GM12878 (cell line): Measurements from ENCODE around the gene KIF6. TPM values are rescaled to one million over a fixed set of nuclear protein-coding genes. Genes with fewer than 3 reads are reported as not detected.
A peak's percentile ranks its signal among the peaks of the same experiment; 100 is the strongest.

Source experiments
- ATAC-seq: fragments of 200-7000 bp; cut with Tn5 transposase; 3 replicates; pipeline ENCODE4 v1.9.1; 2020; ENCODE audit warnings: mild to moderate bottlenecking, moderate library complexity
- Bru-seq: library from RNA; stranded (reverse); fragments of 400-500 nt; gene quantifications from one replicate; lab custom pipeline; 2021; lab: Mats Ljungman, UMichigan
- BruChase-seq, 2 experiments: library from RNA; stranded (reverse); fragments of 400-500 nt; gene quantifications; one replicate each; lab custom pipeline; 2021; lab: Mats Ljungman, UMichigan
- BruUV-seq: library from RNA; stranded (reverse); fragments of 400-500 nt; replicated peaks from 2 replicates; lab custom pipeline; 2021; lab: Mats Ljungman, UMichigan
- CTCF ChIA-PET: fragments of 300-600 bp; sonication (Branson Sonifier 250); formaldehyde crosslinking; extraction: SDS; loops from one replicate; lab custom pipeline; 2021; ENCODE audit warnings: inconsistent platforms; lab: Yijun Ruan, JAX
- POLR2A ChIA-PET: fragments of 350-600 bp; formaldehyde crosslinking; extraction: SDS; loops from one replicate; lab custom pipeline; 2021; ENCODE audit warnings: inconsistent platforms; lab: Charles Lee
- RAD21 ChIA-PET: fragments of 300-600 bp; sonication (Branson Sonifier 250); formaldehyde crosslinking; loops from one replicate; lab custom pipeline; 2023; ENCODE audit warnings: antibody characterized with exemption; ENCODE audit not compliant: unreplicated experiment; lab: Charles Lee
- SMC1A ChIA-PET: fragments of 300-600 bp; sonication (Branson Sonifier 250); formaldehyde crosslinking; loops from one replicate; lab custom pipeline; 2023; ENCODE audit not compliant: unreplicated experiment, uncharacterized antibody; lab: Charles Lee
- DNase-seq: peaks from one replicate; pipeline ENCODE4 v3.0.0-alpha.2; 2011; ENCODE audit warnings: low read depth, low spot score
- FAIRE-seq: peaks from 3 replicates; lab custom pipeline; 2011; peaks lifted over from hg19 to GRCh38; lab: Jason Lieb, UNC
- H2AFZ ChIP-seq: 2 replicates; pipeline ENCODE4 v1.6.0; 2011; ENCODE audit warnings: low read depth, low read length, control low read depth; ENCODE audit not compliant: control insufficient read depth
- H3K27ac ChIP-seq: 2 replicates; pipeline ENCODE4 v1.5.1; 2011; ENCODE audit warnings: control low read depth; ENCODE audit not compliant: control insufficient read depth, insufficient read depth
- H3K27me3 ChIP-seq, 2 experiments: replicated peaks in 1 of 2; 2 replicates each; pipeline versions ENCODE4 v1.6.0 to v1.6.1; 2011; ENCODE audit warnings: low read length in 1 of 2; ENCODE audit not compliant: control insufficient read depth in 2 of 2, insufficient read depth in 2 of 2
- H3K36me3 ChIP-seq, 2 experiments: 2 replicates each; pipeline ENCODE4 v1.5.1; 2011; ENCODE audit warnings: low read length in 1 of 2; ENCODE audit not compliant: control insufficient read depth in 2 of 2, insufficient read depth in 2 of 2
- H3K4me1 ChIP-seq: 2 replicates; pipeline ENCODE4 v1.6.1; 2011; ENCODE audit warnings: mild to moderate bottlenecking, low read length, moderate library complexity, mixed read lengths; ENCODE audit not compliant: control insufficient read depth, insufficient read depth
- H3K4me2 ChIP-seq: 2 replicates; pipeline ENCODE4 v1.6.0; 2011; ENCODE audit warnings: control low read depth; ENCODE audit not compliant: control insufficient read depth, insufficient read depth
- H3K4me3 ChIP-seq: fragments of 200-600 bp; sonication (generic); 2 replicates; pipeline ENCODE4 v1.5.1; 2016
- H3K79me2 ChIP-seq: 2 replicates; pipeline ENCODE4 v1.6.0; 2011; ENCODE audit warnings: low read length; ENCODE audit not compliant: control insufficient read depth, insufficient read depth
- H3K9ac ChIP-seq: 2 replicates; pipeline ENCODE4 v1.8.0; 2011; ENCODE audit warnings: low read length, control low read depth, mixed read lengths; ENCODE audit not compliant: control insufficient read depth, insufficient read depth
- H3K9me3 ChIP-seq: replicated peaks from 3 replicates; pipeline ENCODE4 v1.5.1; 2011; ENCODE audit warnings: mild to moderate bottlenecking, low read length; ENCODE audit not compliant: control insufficient read depth, insufficient read depth
- H4K20me1 ChIP-seq: 2 replicates; pipeline ENCODE4 v1.6.0; 2011; ENCODE audit not compliant: control insufficient read depth, insufficient read depth
- ASH2L ChIP-seq: fragments of 300-600, 200-600 bp; sonication (generic); IDR thresholded peaks from 2 replicates; pipeline ENCODE4 v1.6.1; 2017; ENCODE audit warnings: low read depth, mild to moderate bottlenecking, borderline replicate concordance
- CBFB ChIP-seq: IDR thresholded peaks from 2 replicates; pipeline ENCODE4 v1.6.1; 2016; ENCODE audit warnings: antibody characterized with exemption, low read depth
- ESRRA ChIP-seq: IDR thresholded peaks from 2 replicates; pipeline ENCODE4 v1.6.1; 2012; ENCODE audit warnings: mild to moderate bottlenecking, low read length, improper control_type of control experiment
- IKZF2 ChIP-seq, 2 experiments: fragments of 450-650 bp; IDR thresholded peaks; 2 replicates each; pipeline ENCODE4 v1.6.1; 2017; ENCODE audit warnings: mild to moderate bottlenecking in 2 of 2, moderate library complexity in 2 of 2
- NR2C2 ChIP-seq: IDR thresholded peaks from 2 replicates; pipeline ENCODE4 v1.6.1; 2011; ENCODE audit warnings: borderline replicate concordance, low read depth; ENCODE audit not compliant: control insufficient read depth, insufficient read length
- SMARCA5 ChIP-seq: fragments of 450-650 bp; IDR thresholded peaks from 2 replicates; pipeline ENCODE4 v1.6.1; 2017; ENCODE audit warnings: mild to moderate bottlenecking
- YBX1 ChIP-seq: fragments of 450-650 bp; IDR thresholded peaks from 2 replicates; pipeline ENCODE4 v1.6.1; 2016; ENCODE audit warnings: antibody characterized with exemption
- ZNF24 ChIP-seq: fragments of 450-650 bp; IDR thresholded peaks from 2 replicates; pipeline ENCODE4 v1.6.1; 2017; ENCODE audit warnings: antibody characterized with exemption, mild to moderate bottlenecking
- WGBS: methylation state at CpG from one replicate; pipeline ENCODE4 v1.1.6; 2016; ENCODE audit warnings: low lambda C conversion rate; ENCODE audit not compliant: insufficient replicate concordance, insufficient coverage; ENCODE audit errors: missing lambda C conversion rate; 5-methylcytosine and 5-hydroxymethylcytosine counted together
- in situ Hi-C: fragments of 300-500 bp; cut with MboI; formaldehyde crosslinking; loops from 9 replicates; pipeline ENCODE4 v1.14.3; 2018; ENCODE audit warnings: mixed read lengths
- intact Hi-C: fragments of 100-400 bp; cut with micrococcal nuclease; formaldehyde crosslinking; loops from one replicate; pipeline ENCODE4 v1.14.2; 2022; ENCODE audit not compliant: unreplicated experiment
- long read RNA-seq, 2 experiments: library from polyadenylated mRNA; unstranded; transcript quantifications; one replicate each; pipeline ENCODE4 v2.0.0, GENCODE V29; 2019 to 2020
- polyA minus RNA-seq, 3 experiments: library from RNA; depleted of rRNA, polyadenylated mRNA; stranded (reverse); fragments of >200 nt; gene quantifications; 2 replicates each; pipeline ENCODE4 v1.2.3, GENCODE V29; 2011
- polyA plus RNA-seq, 11 experiments: library from polyadenylated mRNA; depleted of rRNA in 4 of 11; unstranded in 6 of 11; stranded (reverse) in 5 of 11; fragments of >200 nt; fragmentation: Nextera tagmentation in 4 of 11; fragmentation: Illumina TruSeq in 1 of 11; extraction: Ambion mirVana in 4 of 11; extraction: Trizol in 1 of 11; gene quantifications; 1 replicate in 1 of 11; 2 replicates in 10 of 11; pipeline versions ENCODE4 v1.2.1 to v1.2.3, GENCODE V29; 2011 to 2016; ENCODE audit warnings: inconsistent platforms in 2 of 11, missing spikeins in 2 of 11, low read depth in 1 of 11
- total RNA-seq, 4 experiments: library from RNA; depleted of rRNA in 3 of 4; stranded (reverse); fragments of >200 nt in 3 of 4; fragmentation: Illumina TruSeq in 1 of 4; extraction: Trizol in 1 of 4; gene quantifications; 2 replicates each; pipeline versions ENCODE4 v1.2.1 to v1.2.3, GENCODE V29; 2013 to 2021
- TF ChIP-seq, protein P1 (sequence below): fragments of 450-650 bp; IDR thresholded peaks from 2 replicates; pipeline ENCODE4 v1.6.1; 2017; ENCODE audit warnings: borderline replicate concordance
- TF ChIP-seq, protein P2 (sequence below): IDR thresholded peaks from 2 replicates; pipeline ENCODE4 v1.6.1; 2011; ENCODE audit warnings: low read depth, low read length, improper control_type of control experiment, borderline replicate concordance
- TF ChIP-seq, protein P3 (sequence below): IDR thresholded peaks from 2 replicates; pipeline ENCODE4 v1.6.1; 2011; ENCODE audit warnings: borderline replicate concordance, low read depth, mild to moderate bottlenecking, moderate library complexity, low read length; ENCODE audit not compliant: insufficient read depth, poor library complexity, severe bottlenecking

KIF6 gene, protein sequence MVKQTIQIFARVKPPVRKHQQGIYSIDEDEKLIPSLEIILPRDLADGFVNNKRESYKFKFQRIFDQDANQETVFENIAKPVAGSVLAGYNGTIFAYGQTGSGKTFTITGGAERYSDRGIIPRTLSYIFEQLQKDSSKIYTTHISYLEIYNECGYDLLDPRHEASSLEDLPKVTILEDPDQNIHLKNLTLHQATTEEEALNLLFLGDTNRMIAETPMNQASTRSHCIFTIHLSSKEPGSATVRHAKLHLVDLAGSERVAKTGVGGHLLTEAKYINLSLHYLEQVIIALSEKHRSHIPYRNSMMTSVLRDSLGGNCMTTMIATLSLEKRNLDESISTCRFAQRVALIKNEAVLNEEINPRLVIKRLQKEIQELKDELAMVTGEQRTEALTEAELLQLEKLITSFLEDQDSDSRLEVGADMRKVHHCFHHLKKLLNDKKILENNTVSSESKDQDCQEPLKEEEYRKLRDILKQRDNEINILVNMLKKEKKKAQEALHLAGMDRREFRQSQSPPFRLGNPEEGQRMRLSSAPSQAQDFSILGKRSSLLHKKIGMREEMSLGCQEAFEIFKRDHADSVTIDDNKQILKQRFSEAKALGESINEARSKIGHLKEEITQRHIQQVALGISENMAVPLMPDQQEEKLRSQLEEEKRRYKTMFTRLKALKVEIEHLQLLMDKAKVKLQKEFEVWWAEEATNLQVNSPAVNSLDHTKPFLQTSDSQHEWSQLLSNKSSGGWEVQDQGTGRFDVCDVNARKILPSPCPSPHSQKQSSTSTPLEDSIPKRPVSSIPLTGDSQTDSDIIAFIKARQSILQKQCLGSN
- 0.52 and 1.2 TPM in 2 replicates for total RNA-seq (2013; cell fraction: nucleolus; rRNA removed)
- total RNA-seq (2014; rRNA removed) = 0.11 and 0.28 TPM in 2 replicates
- 0.09 and 0.23 TPM in 2 replicates for total RNA-seq (2014; rRNA removed; fragmentation: Illumina TruSeq; extraction: Trizol)
- 0.28 and 0.35 TPM in 2 replicates for total RNA-seq (2021)
- polyA plus RNA-seq (2011; ENCODE audit: low read depth) = not detected
- polyA plus RNA-seq (2011; rRNA removed) = 0.76 and 0.82 TPM in 2 replicates
- polyA plus RNA-seq (2011; cell fraction: cytosol; rRNA removed) = 0.48 and 0.73 TPM in 2 replicates
- polyA plus RNA-seq (2011; cell fraction: nucleus; rRNA removed) = 0.84 and 0.99 TPM in 2 replicates
- polyA plus RNA-seq (2012) = 0.07 and 0.13 TPM in 2 replicates
- polyA plus RNA-seq (2014; fragmentation: Illumina TruSeq; extraction: Trizol) = 0.33 and 0.35 TPM in 2 replicates
- polyA plus RNA-seq (2014; fragmentation: Nextera tagmentation; extraction: Ambion mirVana) = under 1 TPM; 0.09 to 0.18 TPM
- polyA plus RNA-seq (2014; rRNA removed) = 0.06 and 0.12 TPM in 2 replicates
- polyA plus RNA-seq (2016; fragmentation: Nextera tagmentation; extraction: Ambion mirVana) = 1 to 10 TPM in 1 of 2 experiments, under 1 TPM in 1; 0.46 to 1.0 TPM
- polyA minus RNA-seq (2011; rRNA and poly(A)+ RNA removed) = 1.4 and 2.1 TPM in 2 replicates
- polyA minus RNA-seq (2011; cell fraction: cytosol; rRNA and poly(A)+ RNA removed) = 0.73 TPM in 1 of 2 replicates, not detected in the other
- polyA minus RNA-seq (2011; cell fraction: nucleus; rRNA and poly(A)+ RNA removed) = 1.9 and 2.5 TPM in 2 replicates
- percentile 35 among the genes with signal in this experiment for Bru-seq, nascent RNA
- percentile 27 among the genes with signal in this experiment for BruChase-seq, experiment 1, labeled RNA remaining after a 6-hour chase
- percentile 30 among the genes with signal in this experiment for BruChase-seq, experiment 2, labeled RNA remaining after a 2-hour chase
- long read RNA-seq, experiment 1, partial matches to known transcripts = 0 of 3 reads
- long read RNA-seq, experiment 1, other reads (novel, unspliced or antisense) = 3 of 3 reads
- long read RNA-seq, experiment 2, full-length matches to known transcripts = 1 of 6 reads
- long read RNA-seq, experiment 2, partial matches to known transcripts = 4 of 6 reads
- long read RNA-seq, experiment 2, other reads (novel, unspliced or antisense) = 1 of 6 reads

DNA sequence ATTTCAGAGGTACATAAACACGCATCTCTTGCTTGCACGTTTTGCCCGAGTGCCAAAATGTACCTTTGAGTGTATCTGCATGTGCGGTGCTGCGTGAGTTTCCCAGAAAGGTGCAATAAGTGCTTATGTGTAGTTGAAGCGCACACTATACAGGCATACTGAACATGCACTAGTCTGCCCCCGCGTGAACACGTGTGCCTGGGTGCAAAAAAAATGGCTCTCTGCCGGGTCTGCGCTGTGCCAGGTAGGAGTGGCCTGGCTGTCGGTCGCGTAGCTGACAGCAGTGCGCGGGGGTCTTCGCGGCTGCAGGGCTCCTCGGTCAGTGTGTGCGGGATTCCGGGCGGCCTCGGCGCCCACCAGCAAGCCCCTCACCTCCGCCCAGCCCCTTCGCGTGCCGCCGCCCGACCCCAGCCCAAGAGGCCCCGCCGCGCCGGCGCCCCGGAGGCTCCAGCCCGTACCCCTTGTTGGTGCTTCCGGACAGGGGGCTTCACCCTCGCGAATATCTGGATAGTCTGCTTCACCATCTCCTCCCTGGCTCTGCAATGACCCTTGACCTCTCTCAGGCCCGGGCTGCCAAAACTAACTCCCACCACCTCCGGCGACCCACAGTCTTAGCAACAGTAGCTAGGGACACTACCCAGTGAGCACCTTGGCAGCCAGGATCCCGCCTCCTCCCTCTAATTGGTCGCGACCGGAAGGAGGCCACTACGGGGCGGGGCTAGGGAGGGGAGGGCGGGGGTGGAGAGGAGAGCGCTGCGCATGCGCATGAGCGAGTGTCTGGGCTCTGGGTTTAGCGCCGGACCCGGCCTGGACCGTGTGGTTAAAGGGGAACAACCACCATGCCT lies at the start of gene KIF6:
TSS of gene KIF6 (minus strand) at position 622 of the 845 bp plus-strand sequence. CDS start at position 524, 98 bp downstream.
- peak within 1 kb of the TSS; percentile 72 for H3K4me2 ChIP-seq
- TF ChIP-seq, protein P1, sequence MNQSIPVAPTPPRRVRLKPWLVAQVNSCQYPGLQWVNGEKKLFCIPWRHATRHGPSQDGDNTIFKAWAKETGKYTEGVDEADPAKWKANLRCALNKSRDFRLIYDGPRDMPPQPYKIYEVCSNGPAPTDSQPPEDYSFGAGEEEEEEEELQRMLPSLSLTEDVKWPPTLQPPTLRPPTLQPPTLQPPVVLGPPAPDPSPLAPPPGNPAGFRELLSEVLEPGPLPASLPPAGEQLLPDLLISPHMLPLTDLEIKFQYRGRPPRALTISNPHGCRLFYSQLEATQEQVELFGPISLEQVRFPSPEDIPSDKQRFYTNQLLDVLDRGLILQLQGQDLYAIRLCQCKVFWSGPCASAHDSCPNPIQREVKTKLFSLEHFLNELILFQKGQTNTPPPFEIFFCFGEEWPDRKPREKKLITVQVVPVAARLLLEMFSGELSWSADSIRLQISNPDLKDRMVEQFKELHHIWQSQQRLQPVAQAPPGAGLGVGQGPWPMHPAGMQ = no peak
- no peak for TF ChIP-seq ESRRA
- TF ChIP-seq ASH2L = no peak
- TF ChIP-seq, protein P2, sequence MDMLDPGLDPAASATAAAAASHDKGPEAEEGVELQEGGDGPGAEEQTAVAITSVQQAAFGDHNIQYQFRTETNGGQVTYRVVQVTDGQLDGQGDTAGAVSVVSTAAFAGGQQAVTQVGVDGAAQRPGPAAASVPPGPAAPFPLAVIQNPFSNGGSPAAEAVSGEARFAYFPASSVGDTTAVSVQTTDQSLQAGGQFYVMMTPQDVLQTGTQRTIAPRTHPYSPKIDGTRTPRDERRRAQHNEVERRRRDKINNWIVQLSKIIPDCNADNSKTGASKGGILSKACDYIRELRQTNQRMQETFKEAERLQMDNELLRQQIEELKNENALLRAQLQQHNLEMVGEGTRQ = no peak; the same call in 1 of the 2 replicates
- no peak for TF ChIP-seq ZNF24
- no peak for TF ChIP-seq NR2C2
- TF ChIP-seq CBFB = no peak
- peak; percentile 37; the same call in 1 of the 2 replicates for TF ChIP-seq SMARCA5
- TF ChIP-seq YBX1 = no peak
- TF ChIP-seq IKZF2 (IDR thresholded peaks at IDR 0.05) = no peak
- TF ChIP-seq, protein P3, sequence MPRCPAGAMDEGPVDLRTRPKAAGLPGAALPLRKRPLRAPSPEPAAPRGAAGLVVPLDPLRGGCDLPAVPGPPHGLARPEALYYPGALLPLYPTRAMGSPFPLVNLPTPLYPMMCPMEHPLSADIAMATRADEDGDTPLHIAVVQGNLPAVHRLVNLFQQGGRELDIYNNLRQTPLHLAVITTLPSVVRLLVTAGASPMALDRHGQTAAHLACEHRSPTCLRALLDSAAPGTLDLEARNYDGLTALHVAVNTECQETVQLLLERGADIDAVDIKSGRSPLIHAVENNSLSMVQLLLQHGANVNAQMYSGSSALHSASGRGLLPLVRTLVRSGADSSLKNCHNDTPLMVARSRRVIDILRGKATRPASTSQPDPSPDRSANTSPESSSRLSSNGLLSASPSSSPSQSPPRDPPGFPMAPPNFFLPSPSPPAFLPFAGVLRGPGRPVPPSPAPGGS = no peak

More for the DNA sequence above, at the start of gene KIF6:
- ATAC-seq (peak; percentile 99), DNase-seq (peak; percentile 57), FAIRE-seq (peak; percentile 95)
- Histone ChIP-seq H4K20me1 (no peaks in the 10 kb centered on the region), H3K9me3 (no peaks in the 10 kb centered on the region), H3K27me3 (no peaks in the 10 kb centered on the region), H3K4me3 (peak within 1 kb of the TSS; percentile 73), H2AFZ (peak within 1 kb of the TSS; percentile 90), H3K4me1 (no peaks in the 10 kb centered on the region), H3K9ac (no peak within 1 kb of the TSS), H3K36me3 (no peaks in the 10 kb centered on the region), H3K27ac (no peak within 1 kb of the TSS), H3K79me2 (no peaks in the 10 kb centered on the region)
- in situ Hi-C loops = no loop called here
- ChIA-PET SMC1A (interaction anchor here (1.0 to 1.8 kb wide), 6 partner anchors 10 to 273 kb away, joined by 3 to 6 read pairs (median 4); no protein-coding TSS in a partner anchor), CTCF (interaction anchor here (1.7 kb wide), 1 partner anchor 9 kb away, joined by 5 read pairs; no protein-coding TSS in a partner anchor), POLR2A (interaction anchor here (0.7 to 1.1 kb wide), 2 partner anchors 30 to 34 kb away, joined by 3 read pairs; no protein-coding TSS in a partner anchor), RAD21 (interaction anchor here (1.0 to 1.5 kb wide), 3 partner anchors 108 to 272 kb away, joined by 3 to 4 read pairs (median 3); no protein-coding TSS in a partner anchor)
- BruUV-seq = no TSS peak
- 4% methylated on average over 39 of the region's 58 CpGs for WGBS
- intact Hi-C loops = no loop called here
